Breast epithelium (tissue), 3 donors: ENCODE data around the gene TNS1.

Experiments used
- CTCF ChIP-seq, 3 donors: fragments of 450-650 bp; IDR thresholded peaks; one replicate each; pipeline ENCODE4 v1.5.1; 2016 to 2017; ENCODE audit warnings: antibody characterized with exemption in 3 of 3, mild to moderate bottlenecking in 3 of 3, moderate library complexity in 3 of 3
- POLR2A ChIP-seq: fragments of 450-650 bp; IDR thresholded peaks from one replicate; pipeline ENCODE4 v1.6.1; 2016; ENCODE audit warnings: antibody characterized with exemption, mild to moderate bottlenecking, moderate library complexity
- POLR2AphosphoS5 ChIP-seq, 3 donors: sonication (generic); formaldehyde crosslinking; IDR thresholded peaks; one replicate each; pipeline ENCODE4 v1.6.1; 2017; ENCODE audit warnings: antibody characterized with exemption in 3 of 3

DNA sequence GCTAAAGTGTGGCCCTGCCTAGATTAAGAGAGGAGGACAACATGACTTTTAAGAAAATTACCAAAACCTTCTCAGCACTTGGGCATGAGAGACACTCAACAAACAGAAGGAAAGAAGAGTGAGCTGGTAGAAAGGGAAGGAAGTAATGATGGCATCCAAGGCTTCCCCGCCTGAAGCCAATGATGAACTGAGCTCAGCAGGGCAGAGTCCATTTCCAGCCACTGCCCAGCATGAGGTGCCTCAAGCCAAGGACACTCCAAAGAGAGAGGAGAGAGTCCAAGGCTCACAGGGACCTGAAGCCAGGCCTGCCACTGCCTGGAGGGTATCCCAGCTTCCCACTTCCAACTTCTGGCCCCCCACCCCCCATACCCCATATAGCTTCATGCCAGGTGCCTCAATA, 9.5 kb upstream of the TNS1 start:
- TF ChIP-seq POLR2AphosphoS5 (IDR thresholded peaks at IDR 0.05) (no peak), CTCF (IDR thresholded peaks at IDR 0.05) (no peak), POLR2A (no peak)
